ENCODE measurements around the gene EXD3.
"Not testable (repeated sequence)": the region's sequence is repeated elsewhere in the genome, so short reads cannot be mapped to it uniquely, and the experiment has no call there.

EXD3 gene

DNA sequence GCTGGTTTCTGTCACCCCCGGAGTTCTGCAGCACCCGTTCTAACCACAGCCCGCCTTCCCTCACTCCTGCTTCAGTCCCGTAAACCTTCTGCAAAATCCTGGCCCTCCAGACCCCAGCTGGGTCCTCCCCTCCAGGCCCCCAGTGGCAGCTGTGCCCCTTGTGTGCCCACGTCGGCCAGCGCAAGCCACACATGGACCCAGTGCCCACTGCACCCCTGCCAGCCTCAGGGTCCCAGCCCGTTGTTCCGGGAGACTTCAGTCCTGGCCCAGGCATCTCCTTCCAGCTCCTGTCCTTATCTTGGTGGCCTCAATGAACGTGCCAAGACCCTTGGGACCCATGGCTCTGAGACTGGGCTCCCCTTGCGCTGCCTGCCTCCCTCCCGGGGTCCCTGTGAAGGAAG lies 43.2 kb downstream of the EXD3 start:
- no peak overlapping the region for H3K4me3 ChIP-seq (ENCODE audit: low read depth, low read length)
- TF ChIP-seq CTCF (IDR thresholded peaks at IDR 0.05; ENCODE audit: low read depth, low read length): no peak

DNA sequence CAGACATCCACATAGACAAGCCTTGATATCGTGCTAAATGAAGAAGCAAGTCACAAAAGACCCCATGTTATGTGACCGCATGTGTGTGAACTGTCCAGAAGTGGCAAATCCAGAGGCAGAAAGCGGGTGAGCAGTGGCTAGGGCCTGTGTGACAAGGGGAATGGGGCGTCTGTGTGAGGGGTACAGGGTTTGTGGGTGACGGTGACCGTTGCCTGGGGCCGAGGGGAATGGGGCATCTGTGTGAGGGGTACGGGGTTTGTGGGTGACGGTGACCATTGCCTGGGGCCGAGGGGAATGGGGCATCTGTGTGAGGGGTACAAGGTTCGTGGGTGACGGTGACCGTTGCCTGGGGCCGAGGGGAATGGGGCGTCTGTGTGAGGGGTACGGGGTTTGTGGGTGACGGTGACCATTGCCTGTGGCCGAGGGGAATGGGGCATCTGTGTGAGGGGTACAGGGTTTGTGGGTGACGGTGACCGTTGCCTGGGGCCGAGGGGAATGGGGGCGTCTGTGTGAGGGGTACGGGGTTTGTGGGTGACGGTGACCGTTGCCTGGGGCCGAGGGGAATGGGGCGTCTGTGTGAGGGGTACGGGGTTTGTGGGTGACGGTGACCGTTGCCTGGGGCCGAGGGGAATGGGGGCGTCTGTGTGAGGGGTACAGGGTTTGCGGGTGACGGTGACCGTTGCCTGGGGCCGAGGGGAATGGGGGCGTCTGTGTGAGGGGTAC lies 44.1 kb downstream of the EXD3 start:
- H3K4me3 ChIP-seq (ENCODE audit: low read depth, low read length): not testable (repeated sequence)

- no peak overlapping the region for H3K4me3 ChIP-seq (ENCODE audit: low read depth, low read length)
- no peak for TF ChIP-seq CTCF (IDR thresholded peaks at IDR 0.05; ENCODE audit: low read depth, low read length)
Measured at GRCh38 chr9:137376386-137376785, 46.6 kb downstream of the EXD3 start.

DNA sequence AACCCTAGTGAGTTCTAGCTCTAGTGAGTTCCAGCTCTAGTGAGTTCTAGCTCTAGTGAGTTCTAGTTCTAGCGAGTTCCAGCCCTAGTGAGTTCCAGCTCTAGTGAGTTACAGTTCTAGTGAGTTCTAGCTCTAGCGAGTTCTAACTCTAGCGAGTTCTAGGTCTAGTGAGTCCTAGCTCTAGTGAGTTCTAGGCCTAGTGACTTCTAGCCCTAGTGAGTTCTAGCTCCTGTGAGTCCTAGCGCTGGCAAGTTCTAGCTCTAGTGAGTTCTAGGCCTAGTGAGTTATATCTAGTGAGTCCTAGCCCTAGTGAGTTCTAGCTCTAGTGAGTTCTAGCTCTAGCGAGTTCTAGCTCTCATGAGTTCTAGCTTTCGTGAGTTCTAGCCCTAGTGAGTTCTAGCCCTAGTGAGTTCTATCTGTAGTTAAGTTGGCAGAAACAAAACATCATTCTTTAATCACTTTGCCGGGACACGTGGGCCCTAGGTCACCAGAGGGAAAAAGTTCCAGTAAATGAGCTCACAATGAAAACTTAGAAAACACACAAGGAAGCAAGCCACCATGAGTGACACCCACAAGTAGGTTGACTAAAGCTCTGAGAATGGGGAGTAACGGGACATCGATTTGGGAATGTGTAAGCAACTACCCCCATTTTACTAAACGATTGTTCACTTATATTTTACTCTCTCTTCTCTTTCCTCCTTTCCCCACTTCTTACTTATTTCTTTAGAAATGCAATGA lies 47.5 kb downstream of the EXD3 start:
- TF ChIP-seq CTCF (IDR thresholded peaks at IDR 0.05; ENCODE audit: low read depth, low read length): no peak
- H3K4me3 ChIP-seq (ENCODE audit: low read depth, low read length): no peak overlapping the region

GRCh38 chr9:137374131-137374845 lies 48.7 kb downstream of the EXD3 start:
- TF ChIP-seq CTCF (IDR thresholded peaks at IDR 0.05; ENCODE audit: low read depth, low read length): no peak
- H3K4me3 ChIP-seq (ENCODE audit: low read depth, low read length): no peak overlapping the region

DNA sequence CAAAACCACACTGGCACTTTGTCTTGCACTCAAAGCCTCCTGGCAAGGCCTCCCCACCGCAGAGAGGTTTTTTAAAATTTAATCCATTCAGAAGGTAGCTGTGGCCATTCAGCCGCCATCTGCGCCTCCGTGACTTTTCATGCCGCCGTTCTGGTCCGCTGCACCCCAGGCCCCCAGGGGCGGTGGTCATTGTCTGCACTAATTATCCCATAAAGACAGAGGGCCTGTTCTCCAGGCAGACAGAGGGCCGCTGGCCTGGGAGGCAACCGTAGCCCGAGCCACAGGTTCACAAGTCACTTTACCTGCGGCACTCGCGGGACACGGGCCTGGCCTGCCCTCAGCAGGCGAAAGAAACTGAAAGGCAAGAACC lies 49.4 kb downstream of the EXD3 start:
- TF ChIP-seq CTCF (IDR thresholded peaks at IDR 0.05; ENCODE audit: low read depth, low read length): no peak
- H3K4me3 ChIP-seq (ENCODE audit: low read depth, low read length): no peak overlapping the region

GRCh38 chr9:137372693-137373610 lies 50.0 kb downstream of the EXD3 start:
- H3K4me3 ChIP-seq (ENCODE audit: low read depth, low read length): no peak overlapping the region
- no peak for TF ChIP-seq CTCF (IDR thresholded peaks at IDR 0.05; ENCODE audit: low read depth, low read length)

Measured in WI38 (cell line).